ENCODE results near the gene NDUFC1.
"Not testable (repeated sequence)": the region's sequence is repeated elsewhere in the genome, so short reads cannot be mapped to it uniquely, and the experiment has no call there.

DNA sequence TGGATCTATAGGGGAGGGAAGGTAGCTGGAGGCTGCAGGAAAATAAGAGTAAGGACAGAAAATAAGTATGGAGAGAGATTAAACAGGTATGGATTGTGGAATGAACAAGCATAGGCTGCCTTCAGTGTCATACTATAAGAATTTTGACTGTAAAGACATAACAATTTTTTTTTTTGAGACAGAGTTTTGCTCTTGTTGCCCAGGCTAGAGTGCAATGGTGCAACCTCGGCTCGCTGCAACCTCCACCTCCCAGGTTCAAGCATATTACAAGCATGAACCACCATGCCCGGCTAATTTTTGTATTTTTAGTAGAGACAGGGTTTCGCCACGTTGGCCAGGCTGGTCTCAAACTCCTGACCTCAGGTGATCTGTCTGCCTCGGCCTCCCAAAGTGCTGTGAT lies 46.7 kb downstream of the NDUFC1 start:
- not testable (repeated sequence) for TF ChIP-seq POLR2AphosphoS5 (IDR thresholded peaks at IDR 0.05; ENCODE audit: insufficient read depth in 1 of 2, low read depth in 1 of 2)
- TF ChIP-seq, protein P1, sequence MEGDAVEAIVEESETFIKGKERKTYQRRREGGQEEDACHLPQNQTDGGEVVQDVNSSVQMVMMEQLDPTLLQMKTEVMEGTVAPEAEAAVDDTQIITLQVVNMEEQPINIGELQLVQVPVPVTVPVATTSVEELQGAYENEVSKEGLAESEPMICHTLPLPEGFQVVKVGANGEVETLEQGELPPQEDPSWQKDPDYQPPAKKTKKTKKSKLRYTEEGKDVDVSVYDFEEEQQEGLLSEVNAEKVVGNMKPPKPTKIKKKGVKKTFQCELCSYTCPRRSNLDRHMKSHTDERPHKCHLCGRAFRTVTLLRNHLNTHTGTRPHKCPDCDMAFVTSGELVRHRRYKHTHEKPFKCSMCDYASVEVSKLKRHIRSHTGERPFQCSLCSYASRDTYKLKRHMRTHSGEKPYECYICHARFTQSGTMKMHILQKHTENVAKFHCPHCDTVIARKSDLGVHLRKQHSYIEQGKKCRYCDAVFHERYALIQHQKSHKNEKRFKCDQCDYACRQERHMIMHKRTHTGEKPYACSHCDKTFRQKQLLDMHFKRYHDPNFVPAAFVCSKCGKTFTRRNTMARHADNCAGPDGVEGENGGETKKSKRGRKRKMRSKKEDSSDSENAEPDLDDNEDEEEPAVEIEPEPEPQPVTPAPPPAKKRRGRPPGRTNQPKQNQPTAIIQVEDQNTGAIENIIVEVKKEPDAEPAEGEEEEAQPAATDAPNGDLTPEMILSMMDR (IDR thresholded peaks at IDR 0.05), result not testable (repeated sequence)
